IPS-20b (cell line): ENCODE data around the gene UBE2O.

Source experiments
- H3K27ac ChIP-seq: one replicate; pipeline ENCODE4 v1.5.1; 2013; ENCODE audit warnings: low read length
- H3K27me3 ChIP-seq: 2 replicates; pipeline ENCODE4 v1.6.1; 2013; ENCODE audit warnings: mild to moderate bottlenecking, low read length, inconsistent platforms; ENCODE audit not compliant: insufficient read depth
- H3K36me3 ChIP-seq: 2 replicates; pipeline ENCODE4 v1.6.1; 2013; ENCODE audit warnings: low read depth, mild to moderate bottlenecking, inconsistent platforms, low read length, moderate library complexity; ENCODE audit not compliant: insufficient read depth
- H3K4me1 ChIP-seq: 2 replicates; pipeline ENCODE4 v1.6.1; 2013; ENCODE audit warnings: mild to moderate bottlenecking, control low read depth, inconsistent platforms, low read length, moderate library complexity; ENCODE audit not compliant: insufficient read depth
- H3K4me3 ChIP-seq: 2 replicates; pipeline ENCODE4 v1.5.1; 2013; ENCODE audit warnings: mild to moderate bottlenecking, low read length, inconsistent platforms
- H3K9ac ChIP-seq: 2 replicates; pipeline ENCODE4 v1.6.1; 2013; ENCODE audit warnings: low read depth, mild to moderate bottlenecking, inconsistent platforms, low read length, moderate library complexity
- H3K9me3 ChIP-seq: 2 replicates; pipeline ENCODE4 v1.6.1; 2013; ENCODE audit warnings: mild to moderate bottlenecking, low read depth, low read length, inconsistent platforms; ENCODE audit not compliant: insufficient read depth

The UBE2O gene

GRCh38 chr17:76458580-76459490 lies 5.9 kb upstream of the UBE2O start:
- Histone ChIP-seq H3K4me1 (peaks cover 8% of the 10 kb centered on the region), H3K27me3 (no peaks in the 10 kb centered on the region), H3K9me3 (no peaks in the 10 kb centered on the region), H3K4me3 (no peak overlapping the region), H3K27ac (no peak overlapping the region), H3K36me3 (no peaks in the 10 kb centered on the region), H3K9ac (no peak overlapping the region)

GRCh38 chr17:76453431-76453743 lies 435 bp upstream of the UBE2O start:
- Histone ChIP-seq H3K27me3 (no peaks in the 10 kb centered on the region), H3K36me3 (no peaks in the 10 kb centered on the region), H3K9me3 (no peaks in the 10 kb centered on the region), H3K4me3 (peak overlapping the region; percentile 28; the same call in 1 of the 2 replicates), H3K9ac (no peak overlapping the region), H3K4me1 (peaks cover 20% of the 10 kb centered on the region; the same call in 1 of the 2 replicates), H3K27ac (no peak overlapping the region)

- no peak overlapping the region for H3K27ac ChIP-seq
- peak overlapping the region; percentile 50; the same call in 1 of the 2 replicates for H3K9ac ChIP-seq
- peak overlapping the region; percentile 92 for H3K4me3 ChIP-seq
- no peaks in the 10 kb centered on the region for H3K27me3 ChIP-seq
- H3K4me1 ChIP-seq: peaks cover 28% of the 10 kb centered on the region
- H3K36me3 ChIP-seq: no peaks in the 10 kb centered on the region
- no peaks in the 10 kb centered on the region for H3K9me3 ChIP-seq
Measured at GRCh38 chr17:76452127-76452659, 759 bp downstream of the UBE2O start.

- Histone ChIP-seq H3K4me3 (peak overlapping the region; percentile 92), H3K9me3 (no peaks in the 10 kb centered on the region), H3K36me3 (no peaks in the 10 kb centered on the region), H3K9ac (peak overlapping the region; percentile 50; the same call in 1 of the 2 replicates), H3K4me1 (peaks cover 34% of the 10 kb centered on the region), H3K27me3 (no peaks in the 10 kb centered on the region), H3K27ac (no peak overlapping the region)
Measured at GRCh38 chr17:76451506-76451905, 1.4 kb downstream of the UBE2O start.

GRCh38 chr17:76449126-76449525 lies 3.8 kb downstream of the UBE2O start:
- Histone ChIP-seq H3K27me3 (no peaks in the 10 kb centered on the region), H3K36me3 (no peaks in the 10 kb centered on the region), H3K9me3 (no peaks in the 10 kb centered on the region), H3K27ac (no peak overlapping the region), H3K4me3 (no peak overlapping the region), H3K4me1 (peaks cover 57% of the 10 kb centered on the region), H3K9ac (no peak overlapping the region)

GRCh38 chr17:76447931-76448652 lies 4.9 kb downstream of the UBE2O start:
- H3K9ac ChIP-seq: no peak overlapping the region
- H3K9me3 ChIP-seq: no peaks in the 10 kb centered on the region
- H3K27me3 ChIP-seq: no peaks in the 10 kb centered on the region
- H3K36me3 ChIP-seq: no peaks in the 10 kb centered on the region
- H3K4me1 ChIP-seq: peaks cover 57% of the 10 kb centered on the region
- H3K4me3 ChIP-seq: no peak overlapping the region
- no peak overlapping the region for H3K27ac ChIP-seq

- H3K4me3 ChIP-seq: peak overlapping the region; percentile 3; the same call in 1 of the 2 replicates
- no peaks in the 10 kb centered on the region for H3K27me3 ChIP-seq
- no peaks in the 10 kb centered on the region for H3K9me3 ChIP-seq
- H3K9ac ChIP-seq: peak overlapping the region; percentile 64; the same call in 1 of the 2 replicates
- H3K4me1 ChIP-seq: peaks cover 66% of the 10 kb centered on the region
- H3K36me3 ChIP-seq: no peaks in the 10 kb centered on the region
- no peak overlapping the region for H3K27ac ChIP-seq
Measured at GRCh38 chr17:76446449-76447231, 6.3 kb downstream of the UBE2O start.

- Histone ChIP-seq H3K27ac (peak overlapping the region; percentile 74), H3K36me3 (no peaks in the 10 kb centered on the region), H3K4me3 (peak overlapping the region; percentile 3; the same call in 1 of the 2 replicates), H3K9ac (peak overlapping the region; percentile 64; the same call in 1 of the 2 replicates), H3K4me1 (peaks cover 64% of the 10 kb centered on the region), H3K27me3 (no peaks in the 10 kb centered on the region), H3K9me3 (no peaks in the 10 kb centered on the region)
Measured at GRCh38 chr17:76445697-76446448, 7.1 kb downstream of the UBE2O start.

GRCh38 chr17:76444518-76445311 lies 8.2 kb downstream of the UBE2O start:
- Histone ChIP-seq H3K36me3 (no peaks in the 10 kb centered on the region), H3K9ac (peak overlapping the region; percentile 64; the same call in 1 of the 2 replicates), H3K4me3 (peak overlapping the region; percentile 3), H3K9me3 (no peaks in the 10 kb centered on the region), H3K4me1 (peaks cover 68% of the 10 kb centered on the region), H3K27me3 (no peaks in the 10 kb centered on the region), H3K27ac (peak overlapping the region; percentile 74)
